HG02759 (cell line): ENCODE results near the gene ITGA7.
A peak's percentile ranks its signal among the peaks of the same experiment; 100 is the strongest.

Source experiments
- ATAC-seq: cut with Tn5 transposase; IDR thresholded peaks from one replicate; pipeline ENCODE4 v1.9.1; 2021; ENCODE audit warnings: mild to moderate bottlenecking, moderate library complexity; ENCODE audit not compliant: unreplicated experiment

The ITGA7 gene

DNA sequence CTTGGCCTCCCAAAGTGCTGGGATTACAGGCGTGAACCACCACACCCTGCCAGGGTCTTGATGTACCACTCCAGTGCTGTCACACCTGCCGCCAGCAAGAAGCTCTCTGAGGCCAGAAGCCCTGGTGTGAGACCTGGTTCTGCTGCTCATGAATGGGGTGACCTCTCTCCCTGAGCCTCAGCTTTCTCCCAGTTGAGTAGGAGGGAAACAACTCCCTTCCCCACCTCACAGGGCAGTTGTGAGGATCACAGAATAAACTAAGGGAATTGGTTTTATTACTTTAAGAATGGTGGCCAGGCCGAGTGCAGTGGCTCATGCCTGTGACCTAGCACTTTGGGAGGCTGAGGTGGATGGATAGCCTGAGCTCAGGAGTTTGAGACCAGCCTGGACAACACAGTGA lies 26.9 kb upstream of the ITGA7 start:
- no peak for ATAC-seq

DNA sequence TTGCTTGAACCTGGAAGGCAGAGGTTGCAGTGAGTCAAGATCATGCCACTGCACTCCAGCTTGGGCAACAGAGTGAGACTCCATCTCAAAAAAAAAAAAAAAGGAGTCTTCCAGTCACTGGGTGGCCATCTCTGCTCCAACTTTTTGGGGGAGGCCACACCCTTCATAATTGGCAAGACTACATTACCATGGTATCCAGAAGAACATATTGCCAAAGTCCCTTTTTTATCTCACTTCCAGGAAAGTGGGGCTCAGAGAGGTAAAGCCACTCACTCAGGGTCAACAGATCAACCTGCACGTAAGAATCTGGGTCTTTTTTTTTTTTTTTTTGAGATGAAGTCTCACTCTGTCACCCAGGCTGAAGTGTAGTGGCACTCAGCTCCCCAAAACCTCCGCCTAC lies 26.2 kb upstream of the ITGA7 start:
- no peak for ATAC-seq

DNA sequence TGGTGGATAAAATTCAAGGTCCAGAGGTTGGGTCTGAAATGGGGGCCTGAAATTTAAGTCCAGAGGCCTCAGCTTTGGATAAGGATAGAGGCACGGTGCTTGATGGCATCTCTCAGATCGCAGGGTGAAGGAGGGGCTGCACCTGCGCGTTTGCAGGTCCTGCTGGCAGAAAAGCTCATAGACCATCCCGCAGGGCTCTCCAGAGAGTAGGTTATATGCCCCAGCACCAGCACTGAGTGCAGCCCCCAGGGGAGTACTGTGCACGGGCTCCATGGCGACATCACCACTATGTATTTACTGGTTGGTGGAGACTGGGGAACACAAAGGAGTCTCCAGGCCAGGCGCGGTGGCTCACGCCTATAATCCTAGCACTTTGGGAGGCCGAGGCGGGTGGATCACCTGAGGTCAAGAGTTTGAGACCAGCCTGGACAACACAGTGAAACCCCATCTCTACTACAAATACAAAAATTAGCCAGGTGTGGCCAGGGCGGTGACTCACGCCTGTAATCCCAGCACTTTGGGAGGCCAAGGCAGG lies 25.4 kb upstream of the ITGA7 start:
- no peak for ATAC-seq

- ATAC-seq = no peak
These were observed 24.6 kb upstream of the ITGA7 start for GRCh38 chr12:55732288-55732687.

DNA sequence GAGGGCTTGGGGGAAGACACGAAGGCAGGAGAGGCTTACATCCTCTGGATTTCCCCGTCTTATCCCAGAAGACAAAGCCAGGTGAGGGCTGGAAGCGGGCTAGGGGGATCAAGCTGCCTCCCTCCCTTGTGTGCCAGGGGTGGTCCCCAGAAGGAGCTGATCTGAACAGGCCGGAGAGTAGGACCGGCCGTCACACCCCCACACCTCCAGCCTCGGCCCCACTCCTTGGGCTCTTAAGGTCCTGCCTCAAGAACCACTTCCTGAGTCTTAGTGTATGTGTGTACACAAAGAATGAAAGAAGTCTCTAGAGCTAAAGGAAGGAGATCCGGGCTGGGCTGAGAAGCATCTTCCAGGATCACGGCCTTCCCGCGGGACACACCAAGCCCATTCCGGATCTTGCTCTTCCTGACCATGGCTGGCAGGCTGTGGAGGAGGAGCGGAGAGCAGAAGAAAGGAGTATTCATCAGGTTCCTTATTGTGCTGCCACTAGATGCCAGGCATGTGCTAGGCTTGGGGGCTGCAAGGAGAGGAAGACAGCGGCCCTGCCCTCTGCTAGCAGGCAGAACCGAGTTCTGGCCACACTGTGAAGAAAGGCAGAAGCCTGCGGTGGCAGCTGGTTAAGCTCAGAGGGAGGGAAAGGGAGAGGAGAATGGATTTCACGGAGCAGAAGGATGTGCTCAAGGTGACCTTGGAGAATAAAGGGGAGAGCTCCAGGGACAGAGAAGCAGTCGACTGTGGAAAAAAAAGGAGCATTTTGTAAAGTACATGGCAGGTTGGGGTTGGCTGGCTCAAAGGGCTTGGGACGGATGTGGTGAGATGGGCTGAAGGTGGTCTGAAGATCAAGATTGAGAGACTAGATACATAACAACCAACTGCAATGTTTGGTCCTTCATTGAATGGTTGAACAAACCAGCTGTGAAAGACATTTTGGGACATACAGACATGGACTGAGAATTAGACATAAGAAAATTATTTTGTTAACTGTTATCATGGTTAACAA lies 22.4 kb upstream of the ITGA7 start:
- peak; percentile 42 for ATAC-seq

DNA sequence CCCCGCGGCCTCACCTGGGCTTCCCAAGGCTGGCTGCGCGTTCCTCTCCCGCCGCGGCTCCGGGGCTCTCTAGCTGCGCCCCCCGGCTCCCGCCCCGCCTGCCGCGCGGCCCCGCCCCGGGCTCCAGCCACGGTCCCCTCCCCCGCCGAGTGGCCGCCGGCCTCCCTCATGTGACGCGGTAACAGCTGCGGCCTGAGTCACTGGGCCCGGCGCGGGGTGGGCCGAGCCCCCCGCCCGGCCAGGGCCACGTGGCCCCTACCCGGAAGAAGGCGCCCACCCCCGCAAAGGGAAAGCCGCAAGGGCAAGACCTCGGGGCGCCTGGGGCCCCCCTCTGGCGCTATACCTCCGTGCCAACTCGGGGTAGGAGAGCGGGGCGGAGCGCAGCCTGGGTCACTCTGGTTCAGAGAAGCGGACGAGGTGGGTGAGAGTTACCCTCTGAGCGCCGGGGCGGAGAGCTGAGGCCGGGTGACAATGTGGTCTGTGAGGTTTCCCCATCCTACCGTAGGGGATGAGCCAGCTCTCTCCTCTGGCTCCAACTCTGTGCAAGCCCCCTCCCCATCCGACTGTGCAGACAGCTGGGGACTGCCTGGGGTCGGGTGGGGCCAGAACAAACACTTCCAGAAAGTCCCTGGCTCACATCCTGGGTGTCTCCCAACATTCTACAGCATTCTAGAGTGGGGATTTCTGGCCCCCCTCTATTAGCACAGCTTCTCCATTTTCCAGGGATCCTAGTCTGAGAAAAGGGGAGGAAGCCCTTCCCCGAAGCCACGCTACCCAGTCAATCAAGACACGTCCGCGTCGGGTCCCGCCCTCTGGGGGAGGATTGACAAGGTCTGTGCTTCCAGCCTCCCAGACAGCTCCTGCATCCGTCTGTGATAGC lies 21.5 kb upstream of the ITGA7 start, which contains the start of gene CD63:
Gene CD63 (minus strand): TSS at position 71 of the 880 bp plus-strand sequence. CDS start 668 bp downstream, outside the sequence.
- peak; percentile 75 for ATAC-seq

- ATAC-seq = peak; percentile 2
These were observed 20.7 kb upstream of the ITGA7 start for GRCh38 chr12:55728186-55728938.

- ATAC-seq = no peak
These were observed 20.0 kb upstream of the ITGA7 start for GRCh38 chr12:55727643-55728185.

- no peak for ATAC-seq
These were observed 19.3 kb upstream of the ITGA7 start for GRCh38 chr12:55726971-55727370.

- ATAC-seq = no peak
These were observed 17.9 kb upstream of the ITGA7 start for GRCh38 chr12:55725556-55725955.

- ATAC-seq = no peak
These were observed 17.2 kb upstream of the ITGA7 start for GRCh38 chr12:55724940-55725309.

GRCh38 chr12:55724226-55724939 lies 16.7 kb upstream of the ITGA7 start:
- no peak for ATAC-seq

DNA sequence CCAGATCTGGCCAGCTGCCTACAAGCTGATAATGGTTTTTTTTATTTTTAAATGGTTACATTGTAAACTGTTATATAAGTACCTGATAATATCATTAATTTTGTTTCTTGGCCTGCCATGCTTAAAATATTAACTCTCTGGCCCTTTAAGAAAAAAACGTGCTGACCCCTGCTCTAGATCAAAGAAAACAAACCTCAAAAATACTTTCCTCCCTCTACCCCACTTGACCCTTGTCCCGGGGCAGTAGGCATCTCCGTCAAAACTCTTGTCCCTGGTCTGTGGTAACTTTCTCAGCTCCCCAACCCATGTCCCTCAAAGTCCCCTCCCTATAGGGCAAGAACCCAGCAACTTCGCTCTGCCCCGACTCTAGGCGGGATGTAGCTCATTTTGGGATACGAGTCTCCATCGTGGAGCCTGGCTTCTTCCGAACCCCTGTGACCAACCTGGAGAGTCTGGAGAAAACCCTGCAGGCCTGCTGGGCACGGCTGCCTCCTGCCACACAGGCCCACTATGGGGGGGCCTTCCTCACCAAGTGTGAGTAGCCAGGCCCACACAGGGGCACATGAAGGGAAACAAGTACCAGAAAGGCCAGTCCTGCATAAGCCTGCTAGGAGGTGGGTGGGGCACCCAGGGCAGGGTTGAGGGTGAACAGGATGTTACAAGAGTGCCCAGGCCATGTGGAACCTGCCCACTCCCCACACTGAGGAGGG lies 16.0 kb upstream of the ITGA7 start:
- no peak for ATAC-seq

GRCh38 chr12:55722948-55723347 lies 15.2 kb upstream of the ITGA7 start:
- no peak for ATAC-seq

GRCh38 chr12:55721601-55722213 lies 14.0 kb upstream of the ITGA7 start:
- no peak for ATAC-seq

- ATAC-seq = no peak
These were observed 13.3 kb upstream of the ITGA7 start for GRCh38 chr12:55720894-55721444.

DNA sequence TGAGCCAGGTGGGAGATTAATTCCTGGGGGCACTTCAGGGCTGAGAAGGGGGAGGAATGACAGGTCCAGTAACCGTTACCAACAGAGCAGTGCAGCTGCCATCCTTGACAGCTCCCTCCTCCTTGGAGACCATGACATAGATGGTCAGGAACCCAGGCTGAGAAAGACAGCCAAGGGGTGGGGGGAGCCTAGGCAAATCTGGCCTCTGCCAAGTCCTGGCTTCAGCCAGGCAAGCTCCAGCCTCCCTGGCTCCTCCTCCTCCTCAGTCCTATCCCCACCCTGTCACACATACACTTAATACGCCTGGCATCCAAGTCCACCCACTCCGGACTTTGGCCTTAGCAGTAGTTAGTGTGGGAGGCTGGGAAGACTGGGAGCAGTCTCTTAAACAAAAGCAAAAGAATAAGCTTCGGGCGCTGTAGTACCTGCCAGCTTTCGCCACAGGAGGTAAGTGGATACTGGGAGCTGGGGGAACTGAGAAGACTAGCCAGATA lies 12.4 kb upstream of the ITGA7 start, which contains the start of gene RDH5:
Gene RDH5 (plus strand): TSS at position 323 of the 494 bp plus-strand sequence. CDS start 792 bp downstream, outside the sequence.
- ATAC-seq = no peak

- no peak for ATAC-seq
These were observed 11.7 kb upstream of the ITGA7 start for GRCh38 chr12:55719371-55719770.
